ENCODE measurements around the gene NRN1L.
A peak's percentile ranks its signal among the peaks of the same experiment; 100 is the strongest.

NRN1L gene

DNA sequence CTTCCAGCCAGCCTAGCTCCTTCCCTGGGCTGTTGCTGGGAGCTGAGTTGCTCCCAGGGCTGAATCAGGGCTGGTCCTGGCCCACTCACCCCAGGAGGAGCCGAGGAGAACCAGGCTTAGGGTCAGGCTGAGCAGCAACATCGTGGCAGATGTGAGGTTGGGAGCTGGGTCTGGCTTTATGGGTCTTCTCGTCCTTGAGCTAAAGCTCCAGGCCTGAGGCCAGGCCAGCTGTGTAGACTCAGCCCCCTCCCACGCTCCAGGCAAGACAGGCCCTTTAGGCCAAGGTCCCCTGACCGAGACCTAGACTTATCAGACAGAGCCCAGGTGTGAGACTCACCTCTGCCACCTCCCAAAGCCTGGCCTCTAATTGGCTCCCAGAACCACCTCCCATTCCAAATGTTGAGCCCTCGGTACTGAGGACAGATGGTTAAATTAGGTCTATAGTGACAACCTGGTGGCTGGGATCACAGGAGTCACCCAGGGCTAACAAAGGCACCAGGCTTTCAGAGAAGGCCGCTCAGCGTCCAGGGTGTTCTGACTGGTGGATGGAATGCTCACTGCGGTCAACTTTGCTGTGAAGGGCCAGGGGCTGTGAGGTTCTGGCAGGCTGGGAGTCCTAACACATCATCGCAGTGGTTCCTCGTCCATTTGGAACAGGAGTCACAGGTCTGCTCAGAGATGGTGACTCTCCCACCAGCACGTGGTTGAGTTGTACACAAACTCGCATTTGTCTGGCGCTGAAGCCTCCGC is 47.2 kb downstream of the NRN1L start, which contains the start of gene CTRL:
CTRL (minus strand) TSS at position 151 of the 750 bp plus-strand sequence; CDS start at position 141, 10 bp downstream.
- FAIRE-seq (no peak), DNase-seq (ENCODE audit: extremely low spot score, insufficient read length, low read depth) (no peak)

DNA sequence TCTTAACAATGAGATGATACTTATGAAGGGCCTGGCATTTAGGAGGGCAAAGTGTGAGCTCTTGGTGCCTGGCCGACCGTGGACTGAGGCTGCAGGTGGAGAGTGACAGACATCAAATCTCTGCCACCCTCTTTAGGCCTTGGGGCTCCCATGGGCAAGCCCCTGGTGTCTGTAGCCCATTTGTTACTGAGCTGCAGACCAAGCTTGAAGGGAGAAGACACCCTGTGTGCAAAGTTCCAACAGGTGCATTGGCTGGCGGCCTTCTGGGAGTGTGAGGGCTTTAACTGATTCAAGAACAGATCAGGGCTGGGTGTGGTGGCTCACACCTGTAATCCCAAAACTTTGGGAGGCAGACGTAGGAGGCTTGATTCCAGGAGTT is 47.8 kb downstream of the NRN1L start:
- no peak for DNase-seq (ENCODE audit: extremely low spot score, insufficient read length, low read depth)
- FAIRE-seq: no peak

DNA sequence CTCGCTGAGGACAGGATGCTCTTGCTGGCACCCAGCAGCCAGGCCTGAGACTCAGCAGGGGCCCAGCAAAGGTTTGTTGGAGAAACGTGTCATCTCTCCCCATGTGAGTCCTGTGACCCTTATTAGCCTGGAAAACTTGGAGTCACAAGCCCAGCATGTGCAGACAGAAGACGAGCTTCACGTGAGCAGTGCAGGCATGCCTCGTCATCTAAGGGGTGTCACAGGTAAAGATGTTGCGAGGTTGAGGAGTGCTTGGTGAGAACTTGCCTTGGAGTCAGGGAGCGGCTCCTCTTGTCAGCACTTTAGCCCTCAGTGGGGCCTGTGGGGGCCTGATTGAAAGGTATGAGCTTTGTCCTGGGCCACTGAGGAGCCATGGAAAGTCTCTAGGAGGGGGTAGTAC is 49.1 kb downstream of the NRN1L start:
- FAIRE-seq (no peak), DNase-seq (ENCODE audit: extremely low spot score, insufficient read length, low read depth) (no peak)

DNA sequence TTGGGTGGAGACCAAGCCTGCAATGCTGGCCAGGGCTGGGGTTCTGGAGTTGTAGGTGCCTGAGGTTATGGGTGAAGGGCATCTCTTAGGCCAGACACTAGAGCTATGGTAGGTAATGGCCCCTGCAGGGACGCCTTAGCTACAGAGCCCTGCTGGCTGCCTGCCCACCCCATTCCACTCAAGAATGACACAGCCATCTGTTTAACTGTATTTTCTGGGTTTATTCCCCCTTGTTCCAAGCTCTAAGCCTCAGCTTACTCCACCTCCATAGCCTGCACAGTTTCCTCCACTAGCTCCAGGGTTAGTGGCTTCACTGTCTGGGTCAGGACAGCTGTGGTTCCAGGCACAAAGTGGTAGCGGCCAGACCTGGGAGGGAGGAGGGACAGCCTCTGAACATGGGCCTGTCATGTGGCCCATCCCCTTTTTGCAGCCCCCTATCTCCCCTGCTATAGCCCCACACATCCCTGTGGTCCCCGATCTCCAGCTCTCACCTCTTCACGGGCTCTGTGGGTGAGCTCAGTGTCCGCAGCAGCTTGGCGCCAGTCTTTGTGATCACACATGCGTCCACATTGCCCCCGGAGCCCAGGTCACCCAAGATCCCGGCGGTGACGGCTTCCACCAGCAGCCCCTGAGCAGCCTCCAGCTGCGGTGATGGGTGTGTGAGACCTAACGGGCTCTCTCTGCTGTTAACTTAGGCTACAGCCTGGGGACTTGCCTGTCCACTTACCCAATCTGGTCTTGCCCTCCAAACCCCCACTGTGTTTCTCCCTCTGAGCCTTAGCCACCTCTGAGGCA is 49.8 kb downstream of the NRN1L start:
- DNase-seq (ENCODE audit: extremely low spot score, insufficient read length, low read depth): no peak
- FAIRE-seq: no peak

DNA sequence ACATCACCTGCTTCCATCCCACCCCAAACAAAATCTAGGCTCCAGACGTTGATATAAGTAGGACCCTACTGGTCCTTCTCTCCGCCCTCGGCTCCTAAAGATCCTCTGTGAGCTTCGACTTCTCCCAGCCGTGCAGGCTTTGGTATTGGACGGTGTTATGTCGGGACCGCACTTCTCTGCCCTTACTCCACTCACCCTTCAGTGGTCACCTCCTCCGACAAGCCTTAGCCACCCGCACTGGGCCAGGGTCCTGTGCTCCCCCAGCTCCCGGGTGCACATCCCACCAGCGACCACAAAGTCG is 50.4 kb downstream of the NRN1L start:
- DNase-seq (ENCODE audit: extremely low spot score, insufficient read length, low read depth) (no peak), FAIRE-seq (no peak)

DNA sequence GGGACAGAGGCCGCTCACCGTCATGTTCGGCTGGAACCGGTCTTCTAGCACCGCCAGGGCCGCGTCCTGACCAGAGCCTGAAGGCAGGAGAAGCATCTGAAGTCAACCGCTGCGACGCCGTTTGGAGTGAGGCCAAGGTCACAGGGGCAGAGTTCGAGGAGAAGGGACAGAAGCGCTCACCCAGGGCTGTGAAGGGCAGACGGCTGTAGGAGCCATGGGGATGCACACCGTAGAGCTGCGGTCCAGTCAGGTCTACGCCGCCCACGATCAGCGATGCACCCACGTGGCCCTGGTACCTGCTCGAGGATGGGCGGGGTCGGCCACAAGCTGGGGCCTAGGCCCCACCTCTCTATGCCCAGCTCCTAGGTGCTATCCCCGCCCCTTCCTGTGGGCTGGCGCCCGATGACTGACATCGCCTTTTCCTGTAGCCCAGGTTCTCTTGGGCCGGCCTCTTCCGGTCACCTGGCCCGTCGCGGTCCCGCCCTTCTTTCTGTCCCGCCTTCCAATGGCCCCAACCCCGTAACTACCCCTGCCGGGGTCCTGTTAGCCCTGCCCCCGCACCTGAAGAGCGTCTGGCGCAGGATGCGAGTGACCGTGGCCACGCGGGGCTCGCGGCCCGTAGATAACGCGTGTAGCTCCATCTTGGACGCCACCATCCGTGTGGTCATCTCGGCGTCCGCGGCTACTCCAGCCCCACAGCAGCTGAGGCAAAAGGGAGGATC is 50.9 kb downstream of the NRN1L start:
- FAIRE-seq (peak; percentile 97), DNase-seq (ENCODE audit: extremely low spot score, insufficient read length, low read depth) (peak; percentile 98)
